Naive thymus-derived CD8-positive, alpha-beta T cell (primary cell): ENCODE data around the gene OTUD5. TPM values are rescaled to one million over a fixed set of nuclear protein-coding genes. Genes with fewer than 3 reads are reported as not detected.

Source experiments
- ATAC-seq, 2 donors: fragments of 150-1000 bp; cut with Tn5 transposase in 1 of 2; sonication (Bioruptor Pico), chemical (Tn5 transposase) in 1 of 2; 1 replicate in 1 of 2; 2 replicates in 1 of 2; pipeline ENCODE4 v1.10.0; 2021; ENCODE audit warnings: mild to moderate bottlenecking in 2 of 2, moderate library complexity in 2 of 2
- POLR2A ChIA-PET: fragments of 350-600 bp; sonication (Branson Sonifier 250); formaldehyde crosslinking; loops from one replicate; lab custom pipeline; 2021; ENCODE audit warnings: antibody characterized with exemption; lab: Charles Lee
- DNase-seq, 10 donors: peaks; one replicate each; pipeline versions ENCODE4 v3.0.0 to v3.0.0-alpha.2; 2020 to 2022
- H3K27ac Mint-ChIP-seq, 10 donors: one replicate each; pipeline ENCODE4 v1.8.0; 2020 to 2022; ENCODE audit warnings: mild to moderate bottlenecking in 10 of 10, mixed read lengths in 10 of 10, moderate library complexity in 4 of 10, inconsistent platforms in 1 of 10
- H3K27me3 Mint-ChIP-seq, 5 donors: one replicate each; pipeline ENCODE4 v1.8.0; 2021 to 2022; ENCODE audit warnings: mixed read lengths in 5 of 5
- H3K36me3 Mint-ChIP-seq, 3 donors: one replicate each; pipeline ENCODE4 v1.8.0; 2020 to 2022; ENCODE audit warnings: mixed read lengths in 3 of 3, mild to moderate bottlenecking in 2 of 3, inconsistent platforms in 1 of 3
- H3K4me1 Mint-ChIP-seq, 4 donors: one replicate each; pipeline ENCODE4 v1.8.0; 2021 to 2022; ENCODE audit warnings: mixed read lengths in 4 of 4
- H3K4me3 Mint-ChIP-seq, 10 donors: one replicate each; pipeline ENCODE4 v1.8.0; 2020 to 2022; ENCODE audit warnings: mild to moderate bottlenecking in 10 of 10, mixed read lengths in 10 of 10, moderate library complexity in 6 of 10, inconsistent platforms in 1 of 10
- H3K9me3 Mint-ChIP-seq, 9 donors: one replicate each; pipeline ENCODE4 v1.8.0; 2020 to 2022; ENCODE audit warnings: mixed read lengths in 9 of 9, mild to moderate bottlenecking in 3 of 9, inconsistent platforms in 1 of 9, moderate library complexity in 1 of 9
- polyA plus RNA-seq, 3 donors: library from polyadenylated mRNA; unstranded; fragments of 300-500 nt; fragmentation: Illumina TruSeq; gene quantifications; one replicate each; pipeline ENCODE4 v1.2.3, GENCODE V29; 2021
- total RNA-seq, 8 experiments: library from RNA in 2 of 8; stranded (reverse) in 2 of 8; gene quantifications; one replicate each; pipeline ENCODE4 v1.2.3 and lab custom pipeline; 2021 to 2026

Gene OTUD5
- total and polyA plus RNA-seq, 5 experiments from 2014 or later = 23.7 to 99.4 (median 48.4) TPM

GRCh38 chrX:48918301-48918642 lies 39.1 kb downstream of the OTUD5 start:
- H3K27me3 Mint-ChIP-seq = peaks cover 0 to 2% (median 0%) of the 10 kb centered on the region in 5 donors
- peaks cover 14 to 70% (median 46%) of the 10 kb centered on the region in 4 donors for H3K4me1 Mint-ChIP-seq
- peak overlapping the region; percentile 87 to 99 (median 97) for H3K27ac Mint-ChIP-seq
- H3K4me3 Mint-ChIP-seq = peak overlapping the region; percentile 95 to 99 (median 98)
- peaks cover 11 to 62% (median 21%) of the 10 kb centered on the region in 3 donors for H3K36me3 Mint-ChIP-seq
- no peaks in the 10 kb centered on the region for H3K9me3 Mint-ChIP-seq
- POLR2A ChIA-PET = interaction anchor here (1.5 to 11.5 kb wide), 5 partner anchors 13 to 286 kb away, joined by 4 to 276 read pairs (median 14); partner anchors contain the start of genes OTUD5, PQBP1 and TIMM17B
- ATAC-seq = no peak
- no peak for DNase-seq

- ATAC-seq (peak; percentile 30 to 34), DNase-seq (peak; percentile 70 to 95 (median 89))
- peaks cover 11 to 65% (median 18%) of the 10 kb centered on the region in 3 donors for H3K36me3 Mint-ChIP-seq
- peak overlapping the region; percentile 87 to 99 (median 97) for H3K27ac Mint-ChIP-seq
- H3K9me3 Mint-ChIP-seq = no peaks in the 10 kb centered on the region
- POLR2A ChIA-PET = interaction anchor here (0.6 to 11.5 kb wide), 12 partner anchors 15 to 286 kb away, joined by 3 to 276 read pairs (median 5); partner anchors contain the start of genes OTUD5, PQBP1 and TIMM17B
- peak overlapping the region; percentile 95 to 99 (median 98) for H3K4me3 Mint-ChIP-seq
- peaks cover 0 to 2% (median 0%) of the 10 kb centered on the region in 5 donors for H3K27me3 Mint-ChIP-seq
- peaks cover 14 to 69% (median 49%) of the 10 kb centered on the region in 4 donors for H3K4me1 Mint-ChIP-seq
Observed at GRCh38 chrX:48917139-48918001, 40.0 kb downstream of the OTUD5 start.

GRCh38 chrX:48914593-48915493 lies 42.6 kb downstream of the OTUD5 start:
- H3K27ac Mint-ChIP-seq = peak overlapping the region in 8 of 10 donors; percentile 35 to 90 (median 66)
- H3K36me3 Mint-ChIP-seq = peaks cover 11 to 67% (median 18%) of the 10 kb centered on the region in 3 donors
- H3K9me3 Mint-ChIP-seq = peaks cover 0 to 2% (median 0%) of the 10 kb centered on the region in 9 donors
- ATAC-seq (no peak), DNase-seq (no peak)
- peaks cover 0 to 2% (median 0%) of the 10 kb centered on the region in 5 donors for H3K27me3 Mint-ChIP-seq
- POLR2A ChIA-PET = interaction anchor here (0.6 to 7.1 kb wide), 7 partner anchors 17 to 44 kb away, joined by 3 to 91 read pairs (median 4); partner anchors contain the start of genes PQBP1 and TIMM17B
- peaks cover 23 to 69% (median 52%) of the 10 kb centered on the region in 4 donors for H3K4me1 Mint-ChIP-seq
- peak overlapping the region; percentile 95 to 99 (median 98) for H3K4me3 Mint-ChIP-seq

- peaks cover 0 to 2% (median 0%) of the 10 kb centered on the region in 9 donors for H3K9me3 Mint-ChIP-seq
- DNase-seq (no peak), ATAC-seq (no peak)
- peaks cover 20 to 65% (median 48%) of the 10 kb centered on the region in 4 donors for H3K4me1 Mint-ChIP-seq
- peak overlapping the region; percentile 53 to 99 (median 98) for H3K4me3 Mint-ChIP-seq
- peaks cover 0 to 2% (median 0%) of the 10 kb centered on the region in 5 donors for H3K27me3 Mint-ChIP-seq
- H3K36me3 Mint-ChIP-seq = peaks cover 11 to 67% (median 18%) of the 10 kb centered on the region in 3 donors
- peak overlapping the region; percentile 35 to 98 (median 66) for H3K27ac Mint-ChIP-seq
- POLR2A ChIA-PET = interaction anchor here (0.6 to 7.1 kb wide), 6 partner anchors 11 to 45 kb away, joined by 3 to 91 read pairs (median 12); partner anchors contain the start of genes PQBP1 and TIMM17B
Observed at GRCh38 chrX:48913605-48914366, 43.6 kb downstream of the OTUD5 start.

GRCh38 chrX:48911412-48912182 lies 45.8 kb downstream of the OTUD5 start, which contains the start of gene SLC35A2:
Gene SLC35A2 (minus strand): TSS chrX:48911646. CDS start chrX:48911636, 10 bp downstream.
- H3K27ac Mint-ChIP-seq = peak within 1 kb of the TSS; percentile 88 to 98 (median 96)
- peak within 1 kb of the TSS; percentile 89 to 97 (median 94) for H3K4me3 Mint-ChIP-seq
- H3K9me3 Mint-ChIP-seq = peaks cover 0 to 2% (median 0%) of the 10 kb centered on the region in 9 donors
- peaks cover 16 to 59% (median 47%) of the 10 kb centered on the region in 4 donors for H3K4me1 Mint-ChIP-seq
- ATAC-seq (peak; percentile 79 to 80), DNase-seq (peak; percentile 72 to 94 (median 90))
- POLR2A ChIA-PET = interaction anchor here (0.6 to 7.1 kb wide), 22 partner anchors 8 to 361 kb away, joined by 3 to 91 read pairs (median 4); partner anchors contain the start of genes HDAC6, OTUD5, PQBP1 and TFE3
- peaks cover 0 to 54% (median 6%) of the 10 kb centered on the region in 3 donors for H3K36me3 Mint-ChIP-seq
- no peaks in the 10 kb centered on the region for H3K27me3 Mint-ChIP-seq

GRCh38 chrX:48910926-48911411 lies 46.4 kb downstream of the OTUD5 start:
- Mint-ChIP-seq H3K27me3 (no peaks in the 10 kb centered on the region), H3K27ac (peak overlapping the region; percentile 88 to 98 (median 96)), H3K9me3 (peaks cover 0 to 2% (median 0%) of the 10 kb centered on the region in 9 donors), H3K4me3 (peak overlapping the region; percentile 89 to 97 (median 94)), H3K36me3 (peaks cover 0 to 47% (median 0%) of the 10 kb centered on the region in 3 donors), H3K4me1 (peaks cover 16 to 53% (median 46%) of the 10 kb centered on the region in 4 donors)
- peak; percentile 5 to 15 for ATAC-seq
- POLR2A ChIA-PET = interaction anchor here (1.0 to 7.1 kb wide), 12 partner anchors 8 to 263 kb away, joined by 3 to 91 read pairs (median 7); partner anchors contain the start of genes HDAC6, PQBP1 and TIMM17B
- peak in 1 of 10 donors; percentile 66 for DNase-seq

GRCh38 chrX:48909703-48910294 lies 47.6 kb downstream of the OTUD5 start:
- DNase-seq = no peak
- peak overlapping the region in 2 of 10 donors; percentile 18 to 90 for H3K4me3 Mint-ChIP-seq

GRCh38 chrX:48908600-48908999 lies 48.8 kb downstream of the OTUD5 start:
- Mint-ChIP-seq H3K36me3 (peaks cover 0 to 37% (median 0%) of the 10 kb centered on the region in 3 donors), H3K27me3 (no peaks in the 10 kb centered on the region), H3K27ac (peak overlapping the region in 1 of 10 donors; percentile 28), H3K9me3 (peaks cover 0 to 2% (median 0%) of the 10 kb centered on the region in 9 donors), H3K4me3 (no peak overlapping the region), H3K4me1 (peaks cover 16 to 31% (median 28%) of the 10 kb centered on the region in 4 donors)
- no peak for DNase-seq
- no peak for ATAC-seq
- POLR2A ChIA-PET = no interaction called here

More at GRCh38 chrX:48909703-48910294, 47.6 kb downstream of the OTUD5 start:
- ATAC-seq = no peak
- Mint-ChIP-seq H3K27me3 (no peaks in the 10 kb centered on the region), H3K27ac (peak overlapping the region in 2 of 10 donors; percentile 52 to 88), H3K4me1 (peaks cover 16 to 43% (median 38%) of the 10 kb centered on the region in 4 donors), H3K36me3 (peaks cover 0 to 43% (median 0%) of the 10 kb centered on the region in 3 donors), H3K9me3 (peaks cover 0 to 2% (median 0%) of the 10 kb centered on the region in 9 donors)
- POLR2A ChIA-PET = no interaction called here

GRCh38 chrX:48905090-48905790 lies 52.2 kb downstream of the OTUD5 start:
- POLR2A ChIA-PET = no interaction called here
- H3K4me1 Mint-ChIP-seq = peaks cover 0 to 8% (median under 1%) of the 10 kb centered on the region in 4 donors
- peaks cover 0 to 47% (median 0%) of the 10 kb centered on the region in 3 donors for H3K36me3 Mint-ChIP-seq
- no peak overlapping the region for H3K27ac Mint-ChIP-seq
- H3K4me3 Mint-ChIP-seq = no peak overlapping the region
- ATAC-seq (no peak), DNase-seq (no peak)
- no peaks in the 10 kb centered on the region for H3K27me3 Mint-ChIP-seq
- no peaks in the 10 kb centered on the region for H3K9me3 Mint-ChIP-seq
